SU-DHL-6 (cell line): ENCODE measurements around the gene MYH16.

Experiments
- CTCF ChIP-seq: fragments of 200-600 bp; sonication (generic); IDR thresholded peaks from one replicate; pipeline ENCODE4 v1.5.1; 2017; ENCODE audit warnings: antibody characterized with exemption, mild to moderate bottlenecking, low read length, moderate library complexity; ENCODE audit not compliant: insufficient read depth, poor library complexity, severe bottlenecking
- EZH2phosphoT487 ChIP-seq: fragments of 200-600 bp; sonication (generic), shearing (Covaris generic); conservative IDR thresholded peaks from 2 replicates; pipeline ENCODE4 v1.6.1; 2018; ENCODE audit warnings: mild to moderate bottlenecking, antibody characterized with exemption, low read length, moderate library complexity, mixed read lengths

GRCh38 chr7:99257675-99258074 lies 15.0 kb upstream of the MYH16 start:
- TF ChIP-seq CTCF (no peak), EZH2phosphoT487 (no peak)
